ENCODE results near the gene FRMD4A.

FRMD4A gene

GRCh38 chr10:14340051-14340744, 9.5 kb upstream of the FRMD4A start:
- DNase-seq (ENCODE audit: low spot score): no peak

GRCh38 chr10:14336736-14337135, 6.0 kb upstream of the FRMD4A start:
- DNase-seq (ENCODE audit: low spot score): no peak

GRCh38 chr10:14334771-14335170, 4.0 kb upstream of the FRMD4A start:
- DNase-seq (ENCODE audit: low spot score): no peak

- DNase-seq (ENCODE audit: low spot score): no peak
Observed at GRCh38 chr10:14333606-14334005, 2.9 kb upstream of the FRMD4A start.

- no peak for DNase-seq (ENCODE audit: low spot score)
Observed at GRCh38 chr10:14332903-14333302, 2.2 kb upstream of the FRMD4A start.

GRCh38 chr10:14329746-14330173, 964 bp downstream of the FRMD4A start:
- no peak for DNase-seq (ENCODE audit: low spot score)

GRCh38 chr10:14328881-14329672, 1.6 kb downstream of the FRMD4A start:
- no peak for DNase-seq (ENCODE audit: low spot score)

- no peak for DNase-seq (ENCODE audit: low spot score)
Observed at GRCh38 chr10:14327527-14327926, 3.2 kb downstream of the FRMD4A start.

- no peak for DNase-seq (ENCODE audit: low spot score)
Observed at GRCh38 chr10:14326581-14326980, 4.1 kb downstream of the FRMD4A start.

- peak; percentile 52 for DNase-seq (ENCODE audit: low spot score)
Observed at GRCh38 chr10:14325325-14325955, 5.3 kb downstream of the FRMD4A start.

GRCh38 chr10:14322526-14323188, 8.1 kb downstream of the FRMD4A start:
- DNase-seq (ENCODE audit: low spot score): no peak

- DNase-seq (ENCODE audit: low spot score): no peak
Observed at GRCh38 chr10:14318007-14318406, 12.7 kb downstream of the FRMD4A start.

GRCh38 chr10:14312014-14312413, 18.7 kb downstream of the FRMD4A start:
- DNase-seq (ENCODE audit: low spot score): no peak

GRCh38 chr10:14311206-14311957, 19.3 kb downstream of the FRMD4A start:
- no peak for DNase-seq (ENCODE audit: low spot score)

- no peak for DNase-seq (ENCODE audit: low spot score)
Observed at GRCh38 chr10:14309593-14309992, 21.1 kb downstream of the FRMD4A start.

- DNase-seq (ENCODE audit: low spot score): no peak
Observed at GRCh38 chr10:14306190-14306589, 24.5 kb downstream of the FRMD4A start.

- no peak for DNase-seq (ENCODE audit: low spot score)
Observed at GRCh38 chr10:14304046-14304445, 26.7 kb downstream of the FRMD4A start.

GRCh38 chr10:14302035-14302434, 28.7 kb downstream of the FRMD4A start:
- DNase-seq (ENCODE audit: low spot score): no peak

GRCh38 chr10:14299556-14299955, 31.2 kb downstream of the FRMD4A start:
- DNase-seq (ENCODE audit: low spot score): no peak

- DNase-seq (ENCODE audit: low spot score): no peak
Observed at GRCh38 chr10:14296065-14296709, 34.5 kb downstream of the FRMD4A start.

GRCh38 chr10:14294347-14295059, 36.2 kb downstream of the FRMD4A start:
- no peak for DNase-seq (ENCODE audit: low spot score)
